Right forelimb (tissue), 1 donor: ENCODE measurements around the gene ANKRD18A.

ENCODE experiments used
- DNase-seq: peaks from one replicate; pipeline ENCODE4 v3.0.0-alpha.2; 2018

ANKRD18A gene

DNA sequence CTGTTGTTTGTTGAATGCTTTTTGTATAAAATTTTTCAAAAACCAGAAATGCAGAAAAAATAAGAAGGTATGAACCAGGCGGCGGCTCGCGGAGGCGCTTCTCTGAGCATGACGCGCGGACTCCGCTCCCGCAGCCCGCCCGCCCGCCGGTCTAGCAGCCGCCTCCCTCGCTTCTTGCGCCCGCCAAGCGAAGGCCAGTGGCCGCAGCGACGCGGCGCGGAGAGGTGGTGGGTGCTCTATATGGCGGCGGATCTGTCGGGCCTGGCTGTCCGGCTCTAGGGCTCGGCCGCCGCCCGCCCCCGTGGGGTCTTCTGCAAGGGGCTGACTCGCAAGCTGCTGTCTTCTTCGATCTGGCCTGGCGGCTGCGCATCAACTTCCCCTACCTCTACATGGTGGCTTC is 93.8 kb downstream of the ANKRD18A start:
- DNase-seq: no peak

- no peak for DNase-seq
These were observed 97.3 kb downstream of the ANKRD18A start for GRCh38 chr9:38523121-38523520.

- DNase-seq: no peak
These were observed 98.6 kb downstream of the ANKRD18A start for GRCh38 chr9:38521762-38522161.
